Urothelium cell line (cell line): Measurements from ENCODE around the gene AMOTL1.
A peak's percentile ranks its signal among the peaks of the same experiment; 100 is the strongest.

Source experiments
- DNase-seq: peaks from one replicate; pipeline ENCODE4 v3.0.0; 2011; ENCODE audit warnings: low spot score, mixed read lengths
- FAIRE-seq: peaks from 2 replicates; lab custom pipeline; 2011; peaks lifted over from hg19 to GRCh38; lab: Jason Lieb, UNC

AMOTL1 gene

GRCh38 chr11:94742665-94743064 lies 25.5 kb upstream of the AMOTL1 start:
- FAIRE-seq (no peak), DNase-seq (no peak)

- FAIRE-seq (no peak), DNase-seq (no peak)
Measured at GRCh38 chr11:94746721-94747120, 21.4 kb upstream of the AMOTL1 start.

- DNase-seq (no peak), FAIRE-seq (no peak)
Measured at GRCh38 chr11:94747146-94747545, 21.0 kb upstream of the AMOTL1 start.

GRCh38 chr11:94747601-94748041 lies 20.5 kb upstream of the AMOTL1 start:
- FAIRE-seq (no peak), DNase-seq (no peak)

GRCh38 chr11:94749369-94749768 lies 18.8 kb upstream of the AMOTL1 start:
- DNase-seq: no peak
- FAIRE-seq: no peak

GRCh38 chr11:94750319-94751217 lies 17.6 kb upstream of the AMOTL1 start:
- DNase-seq: no peak
- no peak for FAIRE-seq

- FAIRE-seq (no peak), DNase-seq (no peak)
Measured at GRCh38 chr11:94751218-94751609, 16.9 kb upstream of the AMOTL1 start.

GRCh38 chr11:94751786-94752185 lies 16.4 kb upstream of the AMOTL1 start:
- no peak for DNase-seq
- no peak for FAIRE-seq

- no peak for DNase-seq
- FAIRE-seq: no peak
Measured at GRCh38 chr11:94753630-94754029, 14.5 kb upstream of the AMOTL1 start.

GRCh38 chr11:94754335-94754734 lies 13.8 kb upstream of the AMOTL1 start:
- DNase-seq: no peak
- FAIRE-seq: no peak

GRCh38 chr11:94754819-94755218 lies 13.3 kb upstream of the AMOTL1 start:
- no peak for DNase-seq
- no peak for FAIRE-seq

- FAIRE-seq: no peak
- no peak for DNase-seq
Measured at GRCh38 chr11:94755494-94755893, 12.7 kb upstream of the AMOTL1 start.

GRCh38 chr11:94757037-94757735 lies 11.0 kb upstream of the AMOTL1 start:
- FAIRE-seq (no peak), DNase-seq (no peak)

GRCh38 chr11:94758666-94759065 lies 9.5 kb upstream of the AMOTL1 start:
- no peak for DNase-seq
- no peak for FAIRE-seq

GRCh38 chr11:94759522-94759921 lies 8.6 kb upstream of the AMOTL1 start:
- DNase-seq (no peak), FAIRE-seq (no peak)

GRCh38 chr11:94760296-94760695 lies 7.9 kb upstream of the AMOTL1 start:
- no peak for DNase-seq
- no peak for FAIRE-seq

- no peak for FAIRE-seq
- DNase-seq: no peak
Measured at GRCh38 chr11:94762208-94762607, 5.9 kb upstream of the AMOTL1 start.

GRCh38 chr11:94762995-94763394 lies 5.2 kb upstream of the AMOTL1 start:
- DNase-seq (no peak), FAIRE-seq (no peak)

GRCh38 chr11:94766713-94767206 lies 1.4 kb upstream of the AMOTL1 start:
- DNase-seq (no peak), FAIRE-seq (no peak)

- FAIRE-seq (no peak), DNase-seq (no peak)
Measured at GRCh38 chr11:94767291-94767690, 865 bp upstream of the AMOTL1 start.

- FAIRE-seq (peak; percentile 53), DNase-seq (peak; percentile 53)
Measured at GRCh38 chr11:94768602-94769541, 716 bp downstream of the AMOTL1 start.
